ENCODE results near the gene AQP9.

Gene AQP9

DNA sequence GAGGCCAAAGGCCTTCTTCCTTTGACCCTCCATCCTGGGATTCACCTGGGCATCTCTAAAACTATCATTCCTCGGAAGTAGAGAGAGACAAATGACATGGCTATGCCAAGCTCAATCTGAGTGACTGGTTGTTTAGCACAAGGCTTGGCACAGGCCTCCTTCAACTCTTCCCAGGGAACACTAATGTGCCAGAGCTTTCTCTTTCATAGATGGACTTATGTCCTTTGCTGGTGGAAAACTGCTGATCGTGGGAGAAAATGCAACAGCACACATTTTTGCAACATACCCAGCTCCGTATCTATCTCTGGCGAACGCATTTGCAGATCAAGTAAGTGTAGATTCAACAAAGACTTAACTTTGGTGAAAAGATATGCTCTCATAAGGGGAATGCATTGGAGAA is 36.5 kb downstream of the AQP9 start:
- Histone ChIP-seq H2BK5ac (ENCODE audit: low read depth, low read length, poor library complexity) (no peak overlapping the region), H3K27ac (ENCODE audit: low read depth, low read length) (no peak overlapping the region), H3K4me2 (ENCODE audit: low read length) (no peak overlapping the region), H4K91ac (ENCODE audit: low read depth, low read length) (no peak overlapping the region), H2AFZ (ENCODE audit: insufficient read depth, low read length, poor library complexity) (no peak overlapping the region), H3K4me3 (ENCODE audit: low read depth, low read length) (no peak overlapping the region), H3K14ac (ENCODE audit: low read length) (no peak overlapping the region), H3K27me3 (ENCODE audit: insufficient read depth, low read length) (no peaks in the 10 kb centered on the region), H3K79me2 (ENCODE audit: control insufficient read depth, insufficient read depth, low read length, poor library complexity) (no peaks in the 10 kb centered on the region), H3K4ac (ENCODE audit: low read depth, low read length) (no peak overlapping the region), H2BK120ac (ENCODE audit: insufficient read depth, low read length, poor library complexity) (no peak overlapping the region), H3K79me1 (ENCODE audit: low read length) (no peaks in the 10 kb centered on the region), H3K18ac (ENCODE audit: low read length) (no peak overlapping the region), H4K8ac (ENCODE audit: low read depth, low read length) (no peak overlapping the region), H3K36me3 (ENCODE audit: control insufficient read depth in 1 of 2, insufficient read depth in 2 of 2, low read length in 2 of 2) (no peaks in the 10 kb centered on the region), H4K12ac (ENCODE audit: low read depth, low read length) (no peak overlapping the region), H2BK12ac (ENCODE audit: low read length) (no peak overlapping the region), H3K9me3 (ENCODE audit: insufficient read depth, low read depth, low read length) (no peaks in the 10 kb centered on the region), H3K9ac (ENCODE audit: low read length) (no peak overlapping the region), H3K4me1 (ENCODE audit: control insufficient read depth in 1 of 2, insufficient read depth in 2 of 2, low read length in 2 of 2) (no peaks in the 10 kb centered on the region), H2AK5ac (ENCODE audit: low read length) (no peak overlapping the region), H3K23ac (ENCODE audit: low read length) (no peak overlapping the region)
- no CpG with 5 or more reads among the region's 5 CpGs for WGBS (ENCODE audit: extremely low coverage, insufficient coverage, insufficient read length)
- no peak for DNase-seq

DNA sequence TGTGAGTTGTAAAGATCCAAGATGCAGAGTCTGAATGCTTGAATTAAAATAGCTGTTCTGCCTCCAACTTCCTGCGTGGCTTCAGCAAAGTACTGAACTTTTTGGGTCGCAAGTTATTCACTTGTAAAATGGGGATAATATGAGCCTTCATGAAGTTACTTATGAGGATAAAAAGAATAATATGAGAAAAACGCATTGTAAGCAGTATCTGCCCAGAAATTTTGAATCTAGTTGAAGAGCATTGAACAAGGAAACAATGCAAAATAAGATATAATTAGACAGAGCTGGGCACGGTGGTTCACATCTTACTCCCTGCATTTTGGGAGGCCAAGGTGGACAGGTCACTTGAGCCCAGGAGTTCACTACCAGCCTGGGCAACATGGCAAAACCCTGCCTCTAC is 37.8 kb downstream of the AQP9 start:
- Histone ChIP-seq H3K4me1 (ENCODE audit: control insufficient read depth in 1 of 2, insufficient read depth in 2 of 2, low read length in 2 of 2) (no peaks in the 10 kb centered on the region), H3K4me2 (ENCODE audit: low read length) (no peak overlapping the region), H3K36me3 (ENCODE audit: control insufficient read depth in 1 of 2, insufficient read depth in 2 of 2, low read length in 2 of 2) (no peaks in the 10 kb centered on the region), H2BK12ac (ENCODE audit: low read length) (no peak overlapping the region), H3K79me1 (ENCODE audit: low read length) (no peaks in the 10 kb centered on the region), H2BK5ac (ENCODE audit: low read depth, low read length, poor library complexity) (no peak overlapping the region), H3K4me3 (ENCODE audit: low read depth, low read length) (no peak overlapping the region), H2BK120ac (ENCODE audit: insufficient read depth, low read length, poor library complexity) (no peak overlapping the region), H4K8ac (ENCODE audit: low read depth, low read length) (no peak overlapping the region), H3K27ac (ENCODE audit: low read depth, low read length) (no peak overlapping the region), H3K14ac (ENCODE audit: low read length) (no peak overlapping the region), H3K23ac (ENCODE audit: low read length) (no peak overlapping the region), H4K12ac (ENCODE audit: low read depth, low read length) (no peak overlapping the region), H3K9ac (ENCODE audit: low read length) (no peak overlapping the region), H3K4ac (ENCODE audit: low read depth, low read length) (no peak overlapping the region), H2AFZ (ENCODE audit: insufficient read depth, low read length, poor library complexity) (no peak overlapping the region), H2AK5ac (ENCODE audit: low read length) (no peak overlapping the region), H3K27me3 (ENCODE audit: insufficient read depth, low read length) (no peaks in the 10 kb centered on the region), H3K9me3 (ENCODE audit: insufficient read depth, low read depth, low read length) (no peaks in the 10 kb centered on the region), H4K91ac (ENCODE audit: low read depth, low read length) (no peak overlapping the region), H3K18ac (ENCODE audit: low read length) (no peak overlapping the region), H3K79me2 (ENCODE audit: control insufficient read depth, insufficient read depth, low read length, poor library complexity) (no peaks in the 10 kb centered on the region)
- no CpG with 5 or more reads among the region's 4 CpGs for WGBS (ENCODE audit: extremely low coverage, insufficient coverage, insufficient read length)
- DNase-seq = no peak

DNA sequence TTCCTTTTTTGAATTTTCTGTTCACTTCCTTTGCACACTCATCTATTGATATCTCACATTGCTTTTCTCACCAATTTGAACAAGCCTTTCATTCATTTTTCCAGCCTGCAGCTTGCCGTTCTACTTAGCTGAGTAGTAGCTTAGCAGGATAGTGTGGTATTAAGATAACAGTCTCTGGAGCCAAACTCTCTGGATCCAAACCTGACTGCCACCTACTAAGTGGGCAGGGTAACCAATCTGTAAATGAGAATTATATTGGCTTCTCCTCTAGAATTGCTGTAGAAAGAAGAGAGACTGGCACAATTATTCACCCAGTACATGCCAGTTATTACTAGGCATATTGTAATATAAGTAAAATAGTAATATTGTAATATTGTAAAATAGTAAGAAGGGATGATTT is 40.5 kb downstream of the AQP9 start:
- H2BK12ac ChIP-seq (ENCODE audit: low read length) = no peak overlapping the region
- H3K4me3 ChIP-seq (ENCODE audit: low read depth, low read length) = no peak overlapping the region
- H3K27ac ChIP-seq (ENCODE audit: low read depth, low read length) = no peak overlapping the region
- no peak overlapping the region for H2BK5ac ChIP-seq (ENCODE audit: low read depth, low read length, poor library complexity)
- no peak for DNase-seq
- H2AK5ac ChIP-seq (ENCODE audit: low read length) = no peak overlapping the region
- H3K9me3 ChIP-seq (ENCODE audit: insufficient read depth, low read depth, low read length) = no peaks in the 10 kb centered on the region
- no peaks in the 10 kb centered on the region for H3K79me2 ChIP-seq (ENCODE audit: control insufficient read depth, insufficient read depth, low read length, poor library complexity)
- H4K8ac ChIP-seq (ENCODE audit: low read depth, low read length) = no peak overlapping the region
- no peaks in the 10 kb centered on the region for H3K27me3 ChIP-seq (ENCODE audit: insufficient read depth, low read length)
- H2BK120ac ChIP-seq (ENCODE audit: insufficient read depth, low read length, poor library complexity) = no peak overlapping the region
- H3K23ac ChIP-seq (ENCODE audit: low read length) = no peak overlapping the region
- H3K36me3 ChIP-seq (ENCODE audit: control insufficient read depth in 1 of 2, insufficient read depth in 2 of 2, low read length in 2 of 2) = no peaks in the 10 kb centered on the region
- H3K14ac ChIP-seq (ENCODE audit: low read length) = no peak overlapping the region
- no peak overlapping the region for H3K9ac ChIP-seq (ENCODE audit: low read length)
- no peaks in the 10 kb centered on the region for H3K4me1 ChIP-seq (ENCODE audit: control insufficient read depth in 1 of 2, insufficient read depth in 2 of 2, low read length in 2 of 2)
- H4K91ac ChIP-seq (ENCODE audit: low read depth, low read length) = no peak overlapping the region
- no peak overlapping the region for H3K4me2 ChIP-seq (ENCODE audit: low read length)
- no peak overlapping the region for H4K12ac ChIP-seq (ENCODE audit: low read depth, low read length)
- no peak overlapping the region for H3K4ac ChIP-seq (ENCODE audit: low read depth, low read length)
- no peak overlapping the region for H2AFZ ChIP-seq (ENCODE audit: insufficient read depth, low read length, poor library complexity)
- no peak overlapping the region for H3K18ac ChIP-seq (ENCODE audit: low read length)
- H3K79me1 ChIP-seq (ENCODE audit: low read length) = no peaks in the 10 kb centered on the region
- no CpG with 5 or more reads among the region's 1 CpG for WGBS (ENCODE audit: extremely low coverage, insufficient coverage, insufficient read length)

DNA sequence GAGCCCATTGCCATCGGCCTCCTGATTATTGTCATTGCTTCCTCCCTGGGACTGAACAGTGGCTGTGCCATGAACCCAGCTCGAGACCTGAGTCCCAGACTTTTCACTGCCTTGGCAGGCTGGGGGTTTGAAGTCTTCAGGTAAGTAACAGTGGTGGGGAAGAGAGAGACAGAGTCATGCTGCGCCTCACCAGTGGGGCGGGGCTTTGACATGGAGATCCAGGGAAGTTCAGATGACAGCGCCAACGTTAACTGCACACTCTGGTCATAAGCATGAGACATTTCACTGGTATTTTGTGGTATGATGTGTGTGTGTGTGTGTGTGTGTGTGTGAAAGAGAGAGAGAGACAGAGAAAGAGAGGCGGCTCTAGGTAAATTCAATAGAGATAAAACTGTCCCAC is 41.0 kb downstream of the AQP9 start:
- Histone ChIP-seq H3K18ac (ENCODE audit: low read length) (peak overlapping the region; percentile 61), H3K9ac (ENCODE audit: low read length) (no peak overlapping the region), H3K79me1 (ENCODE audit: low read length) (no peaks in the 10 kb centered on the region), H2BK12ac (ENCODE audit: low read length) (no peak overlapping the region), H3K4ac (ENCODE audit: low read depth, low read length) (no peak overlapping the region), H3K23ac (ENCODE audit: low read length) (no peak overlapping the region), H3K27ac (ENCODE audit: low read depth, low read length) (no peak overlapping the region), H2AFZ (ENCODE audit: insufficient read depth, low read length, poor library complexity) (no peak overlapping the region), H2AK5ac (ENCODE audit: low read length) (no peak overlapping the region), H3K4me3 (ENCODE audit: low read depth, low read length) (no peak overlapping the region), H4K8ac (ENCODE audit: low read depth, low read length) (no peak overlapping the region), H3K4me2 (ENCODE audit: low read length) (no peak overlapping the region), H3K79me2 (ENCODE audit: control insufficient read depth, insufficient read depth, low read length, poor library complexity) (no peaks in the 10 kb centered on the region), H2BK120ac (ENCODE audit: insufficient read depth, low read length, poor library complexity) (no peak overlapping the region), H3K4me1 (ENCODE audit: control insufficient read depth in 1 of 2, insufficient read depth in 2 of 2, low read length in 2 of 2) (no peaks in the 10 kb centered on the region), H3K14ac (ENCODE audit: low read length) (no peak overlapping the region), H3K27me3 (ENCODE audit: insufficient read depth, low read length) (no peaks in the 10 kb centered on the region), H3K36me3 (ENCODE audit: control insufficient read depth in 1 of 2, insufficient read depth in 2 of 2, low read length in 2 of 2) (no peaks in the 10 kb centered on the region), H2BK5ac (ENCODE audit: low read depth, low read length, poor library complexity) (no peak overlapping the region), H4K12ac (ENCODE audit: low read depth, low read length) (no peak overlapping the region), H3K9me3 (ENCODE audit: insufficient read depth, low read depth, low read length) (no peaks in the 10 kb centered on the region), H4K91ac (ENCODE audit: low read depth, low read length) (no peak overlapping the region)
- WGBS (ENCODE audit: extremely low coverage, insufficient coverage, insufficient read length) = no CpG with 5 or more reads among the region's 7 CpGs
- DNase-seq = peak in 1 of 2 donors; percentile 28
